Parathyroid adenoma (tissue), 2 donors: ENCODE data around the gene CAMK2D.

ENCODE experiments used
- H2AFZ ChIP-seq: fragments of 300-600 bp; sonication (generic); one replicate; pipeline ENCODE4 v1.7.0; 2017; ENCODE audit warnings: antibody characterized with exemption, mild to moderate bottlenecking
- H3K27ac ChIP-seq: fragments of 300-600 bp; sonication (generic); one replicate; pipeline ENCODE4 v1.7.0; 2017
- H3K27me3 ChIP-seq: fragments of 300-600 bp; sonication (generic); one replicate; pipeline ENCODE4 v1.7.0; 2017; ENCODE audit warnings: low read length; ENCODE audit not compliant: control insufficient read depth, insufficient read depth
- H3K36me3 ChIP-seq: fragments of 300-600 bp; sonication (generic); one replicate; pipeline ENCODE4 v1.7.0; 2017; ENCODE audit warnings: low read length; ENCODE audit not compliant: control insufficient read depth, insufficient read depth
- H3K4me1 ChIP-seq: fragments of 300-600 bp; sonication (generic); one replicate; pipeline ENCODE4 v1.7.0; 2017; ENCODE audit warnings: control low read depth
- H3K4me2 ChIP-seq: fragments of 300-600 bp; sonication (generic); one replicate; pipeline ENCODE4 v1.7.0; 2017; ENCODE audit warnings: low read length
- H3K4me3 ChIP-seq: fragments of 300-600 bp; sonication (generic); one replicate; pipeline ENCODE4 v1.7.0; 2017; ENCODE audit warnings: low read depth, low read length
- H3K79me2 ChIP-seq: fragments of 300-600 bp; sonication (generic); one replicate; pipeline ENCODE4 v1.7.0; 2017; ENCODE audit warnings: control low read depth
- H3K9ac ChIP-seq: fragments of 300-600 bp; sonication (generic); one replicate; pipeline ENCODE4 v1.7.0; 2017; ENCODE audit warnings: mild to moderate bottlenecking
- H3K9me3 ChIP-seq: fragments of 300-600 bp; sonication (generic); one replicate; pipeline ENCODE4 v1.7.0; 2017; ENCODE audit warnings: low read length; ENCODE audit not compliant: control insufficient read depth
- CTCF ChIP-seq: fragments of 300-600 bp; sonication (generic); IDR thresholded peaks from one replicate; pipeline ENCODE4 v1.7.0; 2017; ENCODE audit warnings: antibody characterized with exemption, mild to moderate bottlenecking
- donor health status: primary hyperparathyroidism.

Gene CAMK2D

GRCh38 chr4:113561758-113562157 lies 199.8 kb downstream of the CAMK2D start:
- TF ChIP-seq CTCF: no peak
- peaks cover 3% of the 10 kb centered on the region for H3K4me1 ChIP-seq
- no peaks in the 10 kb centered on the region for H3K27me3 ChIP-seq
- H3K4me3 ChIP-seq: no peak overlapping the region
- H3K9ac ChIP-seq: no peak overlapping the region
- no peaks in the 10 kb centered on the region for H3K36me3 ChIP-seq
- H2AFZ ChIP-seq: no peak overlapping the region
- H3K4me2 ChIP-seq: no peak overlapping the region
- H3K79me2 ChIP-seq: no peaks in the 10 kb centered on the region
- H3K9me3 ChIP-seq: no peaks in the 10 kb centered on the region
- no peak overlapping the region for H3K27ac ChIP-seq

- H3K27me3 ChIP-seq: no peaks in the 10 kb centered on the region
- no peak overlapping the region for H3K4me3 ChIP-seq
- no peak for TF ChIP-seq CTCF
- H3K9ac ChIP-seq: no peak overlapping the region
- no peaks in the 10 kb centered on the region for H3K9me3 ChIP-seq
- H3K4me2 ChIP-seq: no peak overlapping the region
- H3K79me2 ChIP-seq: no peaks in the 10 kb centered on the region
- H3K27ac ChIP-seq: no peak overlapping the region
- H3K4me1 ChIP-seq: peaks cover 6% of the 10 kb centered on the region
- H2AFZ ChIP-seq: no peak overlapping the region
- no peaks in the 10 kb centered on the region for H3K36me3 ChIP-seq
Observed at GRCh38 chr4:113561092-113561491, 200.4 kb downstream of the CAMK2D start.

GRCh38 chr4:113560579-113560978 lies 201.0 kb downstream of the CAMK2D start:
- TF ChIP-seq CTCF: no peak
- Histone ChIP-seq H3K27ac (no peak overlapping the region), H3K4me1 (peaks cover 6% of the 10 kb centered on the region), H3K4me3 (no peak overlapping the region), H3K27me3 (no peaks in the 10 kb centered on the region), H3K36me3 (no peaks in the 10 kb centered on the region), H2AFZ (no peak overlapping the region), H3K9me3 (no peaks in the 10 kb centered on the region), H3K9ac (no peak overlapping the region), H3K79me2 (no peaks in the 10 kb centered on the region), H3K4me2 (no peak overlapping the region)

GRCh38 chr4:113559947-113560346 lies 201.6 kb downstream of the CAMK2D start:
- Histone ChIP-seq H3K79me2 (no peaks in the 10 kb centered on the region), H3K4me1 (peaks cover 6% of the 10 kb centered on the region)

More at GRCh38 chr4:113559947-113560346, 201.6 kb downstream of the CAMK2D start:
- H3K4me3 ChIP-seq: no peak overlapping the region
- H2AFZ ChIP-seq: no peak overlapping the region
- H3K4me2 ChIP-seq: no peak overlapping the region
- H3K27me3 ChIP-seq: no peaks in the 10 kb centered on the region
- H3K9ac ChIP-seq: no peak overlapping the region
- no peaks in the 10 kb centered on the region for H3K36me3 ChIP-seq
- no peaks in the 10 kb centered on the region for H3K9me3 ChIP-seq
- no peak for TF ChIP-seq CTCF
- no peak overlapping the region for H3K27ac ChIP-seq
